HepG2 (cell line): ENCODE measurements around the gene UGT2B28. TPM values are rescaled to one million over a fixed set of nuclear protein-coding genes. Genes with fewer than 3 reads are reported as not detected.
"Not testable (repeated sequence)": the region's sequence is repeated elsewhere in the genome, so short reads cannot be mapped to it uniquely, and the experiment has no call there.

Source experiments
- ATAC-seq: fragments of 200-7000 bp; cut with Tn5 transposase; 3 replicates; pipeline ENCODE4 v1.9.1; 2020; ENCODE audit warnings: mild to moderate bottlenecking, moderate library complexity
- BruUV-seq: library from RNA; stranded (reverse); fragments of 400-500 nt; replicated peaks from 2 replicates; lab custom pipeline; 2021; lab: Mats Ljungman, UMichigan
- CTCF ChIA-PET: fragments of 300-600 bp; formaldehyde crosslinking; extraction: SDS; loops from one replicate; lab custom pipeline; 2021; ENCODE audit warnings: low total read pairs, inconsistent platforms, low intra/inter-chr PET ratio; lab: Yijun Ruan, JAX
- POLR2A ChIA-PET: fragments of 350-600 bp; sonication (Branson Sonifier 250); formaldehyde crosslinking; loops from one replicate; lab custom pipeline; 2020; ENCODE audit warnings: antibody characterized with exemption, inconsistent platforms; lab: Yijun Ruan, JAX
- DNase-seq: peaks from one replicate; pipeline ENCODE4 v3.0.0-alpha.2; 2015; ENCODE audit warnings: low spot score
- FAIRE-seq: peaks from 3 replicates; lab custom pipeline; 2011; peaks lifted over from hg19 to GRCh38; lab: Jason Lieb, UNC
- H2AFZ ChIP-seq: one replicate; pipeline ENCODE4 v1.6.1; 2011; ENCODE audit warnings: low read length, inconsistent platforms
- H3K27ac ChIP-seq: fragments of 300-600 bp; 3 replicates; pipeline ENCODE4 v1.8.0; 2011; ENCODE audit warnings: mixed run types, mild to moderate bottlenecking, mixed read lengths, low read length, inconsistent platforms; ENCODE audit not compliant: insufficient read depth; ENCODE audit errors: extremely low read length
- H3K27me3 ChIP-seq, 2 experiments: fragments of 200-600 bp in 1 of 2; 2 replicates in 1 of 2; 3 replicates in 1 of 2; pipeline versions ENCODE4 v1.6.0 to v1.8.0; 2011; ENCODE audit warnings: low read length in 2 of 2, mild to moderate bottlenecking in 2 of 2, moderate library complexity in 2 of 2, inconsistent platforms in 1 of 2; ENCODE audit not compliant: insufficient read depth in 2 of 2, control insufficient read depth in 1 of 2
- H3K36me3 ChIP-seq, 2 experiments: fragments of 200-600 bp in 1 of 2; replicated peaks in 1 of 2; 2 replicates in 1 of 2; 3 replicates in 1 of 2; pipeline versions ENCODE4 v1.5.1 to v1.8.0; 2011; ENCODE audit warnings: low read length in 2 of 2, inconsistent platforms in 1 of 2; ENCODE audit not compliant: insufficient read depth in 2 of 2, control insufficient read depth in 1 of 2
- H3K4me1 ChIP-seq: 2 replicates; pipeline ENCODE4 v1.5.1; 2012; ENCODE audit warnings: low read length, inconsistent platforms; ENCODE audit not compliant: insufficient read depth
- H3K4me2 ChIP-seq: 2 replicates; pipeline ENCODE4 v1.6.0; 2011; ENCODE audit warnings: low read depth, low read length, inconsistent platforms
- H3K4me3 ChIP-seq, 3 experiments: fragments of 200-600 bp in 1 of 3; sonication (generic), shearing (Covaris generic) in 1 of 3; replicated peaks in 1 of 3; 2 replicates each; pipeline ENCODE4 v1.5.1; 2011 to 2016; ENCODE audit warnings: low read length in 3 of 3, inconsistent platforms in 2 of 3, low read depth in 2 of 3, mild to moderate bottlenecking in 2 of 3, control low read depth in 1 of 3, mixed read lengths in 1 of 3; ENCODE audit not compliant: insufficient read depth in 1 of 3
- H3K79me2 ChIP-seq: one replicate; pipeline ENCODE4 v1.6.1; 2011; ENCODE audit warnings: low read length, inconsistent platforms; ENCODE audit not compliant: insufficient read depth
- H3K9ac ChIP-seq: 2 replicates; pipeline ENCODE4 v1.6.0; 2011; ENCODE audit warnings: mild to moderate bottlenecking, low read depth, low read length, inconsistent platforms; ENCODE audit not compliant: insufficient read depth
- H3K9me3 ChIP-seq: 2 replicates; pipeline ENCODE4 v1.5.1; 2012; ENCODE audit warnings: mild to moderate bottlenecking, low read length
- H4K20me1 ChIP-seq: 2 replicates; pipeline ENCODE4 v1.6.0; 2011; ENCODE audit warnings: inconsistent platforms, mild to moderate bottlenecking, low read length, moderate library complexity; ENCODE audit not compliant: insufficient read depth
- ATF7 ChIP-seq, 2 experiments: fragments of 450-650 bp in 1 of 2; sonication (generic) in 1 of 2; formaldehyde crosslinking in 1 of 2; IDR thresholded peaks; 2 replicates each; pipeline versions ENCODE4 v1.4.0 to v1.6.1; 2016 to 2020; ENCODE audit warnings: antibody characterized with exemption in 1 of 2, mild to moderate bottlenecking in 1 of 2, missing genetic modification reagents in 1 of 2
- CEBPB ChIP-seq: IDR thresholded peaks from 2 replicates; pipeline ENCODE4 v1.6.1; 2011; ENCODE audit warnings: low read depth, low read length, improper control_type of control experiment, borderline replicate concordance
- CREB1 ChIP-seq, 2 experiments: fragments of 450-650 bp in 1 of 2; IDR thresholded peaks; 2 replicates each; pipeline ENCODE4 v1.6.1; 2016 to 2017; ENCODE audit warnings: control low read depth in 1 of 2, mild to moderate bottlenecking in 1 of 2, missing compliant biosample characterization in 1 of 2, missing genetic modification characterization in 1 of 2
- MAFF ChIP-seq: IDR thresholded peaks from 2 replicates; pipeline ENCODE4 v1.6.1; 2011; ENCODE audit warnings: low read depth, low read length, improper control_type of control experiment
- MAFK ChIP-seq, 2 experiments: IDR thresholded peaks in 1 of 2; conservative IDR thresholded peaks in 1 of 2; 2 replicates each; pipeline ENCODE4 v1.6.1; 2011; ENCODE audit warnings: improper control_type of control experiment in 2 of 2, low read length in 2 of 2
- WGBS: methylation state at CpG from one replicate; pipeline ENCODE4 v1.1.6; 2017; ENCODE audit warnings: low lambda C conversion rate; 5-methylcytosine and 5-hydroxymethylcytosine counted together
- in situ Hi-C: cut with HindIII; loops from 2 replicates; pipeline ENCODE4 v1.10.0; 2017; ENCODE audit warnings: low pct_unique_long_range_greater_than_20kb; ENCODE audit not compliant: extremely low pct_ligation_motif_present
- intact Hi-C: fragments of 100-400 bp; cut with micrococcal nuclease; formaldehyde crosslinking; loops from one replicate; pipeline ENCODE4 v1.10.0; 2022; ENCODE audit not compliant: unreplicated experiment
- polyA plus RNA-seq, 8 experiments: library from polyadenylated mRNA; depleted of rRNA in 3 of 8; stranded (reverse) in 7 of 8; unstranded in 1 of 8; fragments of >200 nt; fragmentation: Illumina TruSeq in 4 of 8; extraction: Trizol in 4 of 8; gene quantifications; 2 replicates each; pipeline versions ENCODE4 v1.2.1 to v1.2.3, GENCODE V29; 2011 to 2016; ENCODE audit warnings: low read depth in 4 of 8, missing spikeins in 1 of 8, mixed read lengths in 1 of 8; ENCODE audit not compliant: insufficient read depth in 1 of 8
- total RNA-seq, 5 experiments: library from RNA; depleted of rRNA; stranded (reverse); fragments of >200 nt; fragmentation: Illumina TruSeq; extraction: Trizol; gene quantifications; 2 replicates each; pipeline ENCODE4 v1.2.3, GENCODE V29; 2016; ENCODE audit warnings: low read depth in 1 of 5

Gene UGT2B28
- total and polyA plus RNA-seq, 2 of the 13 experiments (the other 11 are each of a cell fraction or from before 2014, with no cell fraction given): not detected

DNA sequence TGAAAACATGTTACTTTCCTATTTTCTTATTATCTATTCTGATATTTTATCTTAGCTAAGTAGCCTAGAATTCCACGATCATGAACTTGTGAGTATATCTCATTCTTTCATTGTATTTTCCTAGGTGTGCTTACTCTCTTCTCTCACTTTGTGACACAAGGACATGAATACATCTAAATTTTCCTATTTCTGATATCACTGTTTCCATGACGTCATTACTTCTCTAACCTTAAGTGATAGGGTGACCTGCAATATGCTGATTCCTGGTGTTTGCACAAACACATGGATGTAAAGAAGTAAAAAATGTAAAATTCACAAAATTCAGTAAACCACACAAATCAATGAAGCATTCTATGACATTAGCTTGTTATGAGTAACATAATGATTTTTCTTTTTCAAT lies 29.4 kb upstream of the UGT2B28 start:
- H3K36me3 ChIP-seq; H3K4me1 ChIP-seq; H3K4me3 ChIP-seq; H2AFZ ChIP-seq; H3K27me3 ChIP-seq; BruUV-seq; H4K20me1 ChIP-seq; in situ Hi-C loops; CTCF ChIA-PET; H3K4me2 ChIP-seq; H3K9ac ChIP-seq; ATAC-seq; H3K27ac ChIP-seq; H3K9me3 ChIP-seq; POLR2A ChIA-PET; intact Hi-C loops; H3K79me2 ChIP-seq; DNase-seq; FAIRE-seq; TF ChIP-seq ATF7, CREB1 (CRISPR knock-in tag; IDR thresholded peaks at IDR 0.05): not testable (repeated sequence)
- TF ChIP-seq ATF7 (IDR thresholded peaks at IDR 0.05) (peak; percentile 97), CREB1 (IDR thresholded peaks at IDR 0.05) (peak; percentile 87)
- 7% methylated on average over 2 of the region's 2 CpGs for WGBS

DNA sequence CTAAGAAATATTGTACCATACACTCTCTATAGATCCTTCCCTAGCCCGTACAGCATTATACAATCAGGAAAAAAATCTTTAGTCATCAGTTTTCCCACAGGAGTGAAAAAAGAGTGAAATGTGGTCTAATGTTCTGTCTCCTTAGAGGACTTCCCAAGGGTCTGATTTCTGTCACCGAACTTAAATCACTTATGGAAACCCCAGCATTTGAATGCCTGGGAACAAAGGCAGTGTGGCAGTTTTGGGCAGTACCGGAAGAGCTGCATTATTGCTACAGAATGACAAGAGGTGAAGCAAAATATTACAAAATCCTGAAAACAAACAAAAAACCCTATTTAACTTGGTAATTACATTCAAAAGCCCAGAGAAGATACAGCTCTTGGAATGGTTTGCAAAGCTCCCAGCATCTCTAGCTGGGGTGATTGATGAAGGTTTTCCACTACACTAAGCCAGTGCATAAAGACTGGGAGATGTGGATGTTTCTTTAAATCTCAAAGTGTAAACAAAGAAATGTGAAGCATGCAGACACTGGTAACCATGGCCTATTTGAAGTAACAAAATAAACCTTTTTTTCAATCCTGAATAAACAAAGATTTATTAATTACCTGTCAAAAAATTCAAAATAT lies 27.0 kb upstream of the UGT2B28 start:
- POLR2A ChIA-PET, H3K9ac ChIP-seq, H3K27ac ChIP-seq, H4K20me1 ChIP-seq, FAIRE-seq, H3K9me3 ChIP-seq, H3K27me3 ChIP-seq, H3K79me2 ChIP-seq, CTCF ChIA-PET, in situ Hi-C loops, intact Hi-C loops, H2AFZ ChIP-seq, ATAC-seq, H3K4me1 ChIP-seq, H3K36me3 ChIP-seq, H3K4me2 ChIP-seq, DNase-seq, H3K4me3 ChIP-seq, BruUV-seq: not testable (repeated sequence)
- peak; percentile 29; the same call in 1 of the 2 replicates for TF ChIP-seq MAFF
- peak; percentile 6; the same call in 1 of the 2 replicates for TF ChIP-seq CEBPB
- TF ChIP-seq MAFK (conservative IDR thresholded peaks at IDR 0.05 in 1 of 2, IDR thresholded peaks at IDR 0.05 in 1 of 2; ENCODE audit: low read length in 2 of 2): peak; percentile 28 to 53; a peak in 2 of 4 replicates
- WGBS: 13% methylated on average over 3 of the region's 3 CpGs
